HEK293 (cell line): ENCODE data around the gene BCOR.

Experiments used
- CTCF ChIA-PET: fragments of 350-600 bp; formaldehyde crosslinking; extraction: SDS; loops from one replicate; lab custom pipeline; 2021; ENCODE audit warnings: antibody characterized with exemption; lab: Yijun Ruan, JAX
- POLR2A ChIA-PET: fragments of 300-600 bp; formaldehyde crosslinking; extraction: SDS; loops from one replicate; lab custom pipeline; 2020; ENCODE audit warnings: antibody characterized with exemption, inconsistent platforms; lab: Yijun Ruan, JAX
- H3K27ac ChIP-seq: fragments of 200-500 bp; sonication (Bioruptor generic); 2 replicates; pipeline ENCODE4 v1.5.1; 2014; ENCODE audit warnings: low read depth, low read length, control low read depth, inconsistent platforms; ENCODE audit errors: extremely low read depth
- H3K36me3 ChIP-seq, 2 experiments: fragments of 200-500 bp in 1 of 2; sonication (Bioruptor generic) in 1 of 2; 1 replicate in 1 of 2; 2 replicates in 1 of 2; pipeline ENCODE4 v1.5.1; 2014 to 2017; ENCODE audit warnings: inconsistent platforms in 2 of 2, low read length in 2 of 2; ENCODE audit not compliant: control insufficient read depth in 2 of 2, insufficient read depth in 1 of 2
- H3K4me1 ChIP-seq: fragments of 200-500 bp; sonication (Bioruptor generic); 2 replicates; pipeline ENCODE4 v1.5.1; 2014; ENCODE audit warnings: mild to moderate bottlenecking, low read length, inconsistent platforms; ENCODE audit not compliant: control insufficient read depth, insufficient read depth
- H3K4me3 ChIP-seq: 2 replicates; pipeline ENCODE4 v1.5.1; 2011; ENCODE audit warnings: low read depth, mild to moderate bottlenecking, control low read depth, low read length, moderate library complexity
- H3K9me3 ChIP-seq: fragments of 200-500 bp; sonication (Bioruptor generic); 2 replicates; pipeline ENCODE4 v1.5.1; 2014; ENCODE audit warnings: low read depth, low read length, inconsistent platforms; ENCODE audit not compliant: control insufficient read depth, insufficient read depth
- BCL11A ChIP-seq: fragments of 450-650 bp; formaldehyde crosslinking; IDR thresholded peaks from 2 replicates; pipeline ENCODE4 v1.5.1; 2016; ENCODE audit warnings: low read depth, missing biosample characterization, missing genetic modification characterization
- EGR2 ChIP-seq: fragments of 450-650 bp; formaldehyde crosslinking; IDR thresholded peaks from 2 replicates; pipeline ENCODE4 v1.5.1; 2016; ENCODE audit warnings: low read depth, missing biosample characterization, missing genetic modification characterization
- GLIS2 ChIP-seq: fragments of 450-650 bp; formaldehyde crosslinking; IDR thresholded peaks from 2 replicates; pipeline ENCODE4 v1.5.1; 2016; ENCODE audit warnings: missing biosample characterization, missing genetic modification characterization
- KLF1 ChIP-seq: fragments of 450-650 bp; formaldehyde crosslinking; IDR thresholded peaks from 2 replicates; pipeline ENCODE4 v1.5.1; 2016; ENCODE audit warnings: missing biosample characterization, missing genetic modification characterization
- KLF17 ChIP-seq: fragments of 450-650 bp; formaldehyde crosslinking; IDR thresholded peaks from 2 replicates; pipeline ENCODE4 v1.5.1; 2016; ENCODE audit warnings: missing biosample characterization, missing genetic modification characterization
- KLF8 ChIP-seq: fragments of 450-650 bp; formaldehyde crosslinking; IDR thresholded peaks from 2 replicates; pipeline ENCODE4 v1.5.1; 2016; ENCODE audit warnings: missing biosample characterization, missing genetic modification characterization
- KLF9 ChIP-seq: fragments of 450-650 bp; formaldehyde crosslinking; IDR thresholded peaks from 2 replicates; pipeline ENCODE4 v1.5.1; 2016; ENCODE audit warnings: missing biosample characterization, missing genetic modification characterization, low read depth
- PRDM10 ChIP-seq: fragments of 450-650 bp; formaldehyde crosslinking; IDR thresholded peaks from 2 replicates; pipeline ENCODE4 v1.5.1; 2016; ENCODE audit warnings: missing biosample characterization, missing genetic modification characterization
- SP2 ChIP-seq: fragments of 450-650 bp; formaldehyde crosslinking; IDR thresholded peaks from 2 replicates; pipeline ENCODE4 v1.5.1; 2016; ENCODE audit warnings: missing biosample characterization, missing genetic modification characterization
- ZBTB8A ChIP-seq: fragments of 450-650 bp; formaldehyde crosslinking; IDR thresholded peaks from 2 replicates; pipeline ENCODE4 v1.5.1; 2016; ENCODE audit warnings: missing biosample characterization, missing genetic modification characterization
- ZFHX2 ChIP-seq: fragments of 450-650 bp; formaldehyde crosslinking; conservative IDR thresholded peaks from 2 replicates; pipeline ENCODE4 v1.5.1; 2016; ENCODE audit warnings: missing biosample characterization, missing genetic modification characterization
- ZNF146 ChIP-seq: fragments of 450-650 bp; formaldehyde crosslinking; IDR thresholded peaks from 2 replicates; pipeline ENCODE4 v1.5.1; 2016; ENCODE audit warnings: missing biosample characterization, missing genetic modification characterization
- ZNF341 ChIP-seq: fragments of 450-650 bp; formaldehyde crosslinking; IDR thresholded peaks from 2 replicates; pipeline ENCODE4; 2016; ENCODE audit warnings: low read depth, missing biosample characterization, missing genetic modification characterization
- ZNF366 ChIP-seq: fragments of 450-650 bp; formaldehyde crosslinking; conservative IDR thresholded peaks from 2 replicates; pipeline ENCODE4 v1.5.1; 2016; ENCODE audit warnings: missing biosample characterization, missing genetic modification characterization
- ZNF398 ChIP-seq: fragments of 450-650 bp; formaldehyde crosslinking; IDR thresholded peaks from 2 replicates; pipeline ENCODE4 v1.5.1; 2017; ENCODE audit warnings: missing biosample characterization, missing genetic modification characterization
- ZNF549 ChIP-seq: fragments of 450-650 bp; IDR thresholded peaks from 2 replicates; pipeline ENCODE4 v1.5.1; 2018; ENCODE audit warnings: missing biosample characterization, missing genetic modification characterization, mild to moderate bottlenecking, inconsistent platforms, moderate library complexity
- ZNF792 ChIP-seq: fragments of 450-650 bp; formaldehyde crosslinking; IDR thresholded peaks from 2 replicates; pipeline ENCODE4 v1.5.1; 2016; ENCODE audit warnings: missing biosample characterization, missing genetic modification characterization
- ZSCAN23 ChIP-seq: fragments of 450-650 bp; formaldehyde crosslinking; IDR thresholded peaks from 2 replicates; pipeline ENCODE4 v1.5.1; 2016; ENCODE audit warnings: missing biosample characterization, missing genetic modification characterization
- TF ChIP-seq, protein P1 (sequence below): fragments of 450-650 bp; formaldehyde crosslinking; IDR thresholded peaks from 2 replicates; pipeline ENCODE4 v1.5.1; 2016; ENCODE audit warnings: missing biosample characterization, missing genetic modification characterization
- TF ChIP-seq, protein P2 (sequence below): fragments of 450-650 bp; formaldehyde crosslinking; IDR thresholded peaks from 2 replicates; pipeline ENCODE4 v1.5.1; 2016; ENCODE audit warnings: missing biosample characterization, missing genetic modification characterization
- TF ChIP-seq, protein P3 (sequence below): fragments of 450-650 bp; formaldehyde crosslinking; optimal IDR thresholded peaks from 2 replicates; pipeline ENCODE3; 2016; ENCODE audit warnings: missing biosample characterization, mild to moderate bottlenecking, missing genetic modification characterization

The BCOR gene

DNA sequence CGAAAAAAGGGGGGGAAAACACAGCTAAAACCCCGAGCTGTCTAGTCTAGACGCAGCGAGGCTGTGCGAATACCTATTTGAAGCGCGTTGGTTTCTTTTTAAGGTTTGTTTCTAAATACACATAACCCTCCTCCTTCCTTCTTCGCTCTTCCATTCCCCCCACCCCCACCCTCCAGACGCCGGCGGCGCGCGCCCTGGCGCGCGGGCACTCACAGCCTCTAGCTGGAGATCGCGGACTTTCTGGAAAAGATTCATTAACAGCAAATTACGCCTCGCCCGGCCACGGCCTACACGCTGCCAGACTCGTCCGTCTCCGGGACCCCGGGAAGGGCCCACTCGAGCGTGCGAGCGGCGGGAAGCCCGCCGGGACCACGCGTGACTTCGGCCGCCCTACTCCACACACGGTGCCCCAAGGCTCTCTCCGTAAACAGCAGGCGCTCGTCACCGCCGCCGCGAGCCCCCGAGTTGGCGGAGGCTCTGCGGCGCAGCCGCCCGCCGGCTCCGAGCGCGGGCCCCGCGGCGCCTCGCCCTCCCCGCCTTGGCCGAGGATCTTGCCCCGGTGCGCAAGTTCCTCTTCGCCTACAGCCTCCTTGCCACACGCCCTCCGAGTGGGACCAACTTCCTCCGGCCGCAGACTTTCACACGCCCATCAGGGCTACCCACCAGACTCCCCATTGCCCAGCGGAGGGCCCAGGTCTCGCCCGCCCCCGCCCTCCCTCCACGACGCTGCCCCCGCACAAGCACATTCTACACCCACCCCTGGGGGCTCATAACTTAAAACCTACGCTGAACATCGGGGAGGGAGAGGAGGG lies 2.0 kb downstream of the BCOR start:
- POLR2A ChIA-PET = interaction anchor here (0.6 to 4.9 kb wide), 7 partner anchors 12 to 577 kb away, joined by 3 to 50 read pairs (median 3); no protein-coding TSS in a partner anchor
- H3K4me1 ChIP-seq = peaks cover 25% of the 10 kb centered on the region
- peak overlapping the region; percentile 99 for H3K27ac ChIP-seq
- CTCF ChIA-PET = no interaction called here
- H3K9me3 ChIP-seq = no peaks in the 10 kb centered on the region
- peaks cover 0 to 3% of the 10 kb centered on the region in 2 experiments; a peak in 1 of 3 replicates for H3K36me3 ChIP-seq
- TF ChIP-seq, protein P1, sequence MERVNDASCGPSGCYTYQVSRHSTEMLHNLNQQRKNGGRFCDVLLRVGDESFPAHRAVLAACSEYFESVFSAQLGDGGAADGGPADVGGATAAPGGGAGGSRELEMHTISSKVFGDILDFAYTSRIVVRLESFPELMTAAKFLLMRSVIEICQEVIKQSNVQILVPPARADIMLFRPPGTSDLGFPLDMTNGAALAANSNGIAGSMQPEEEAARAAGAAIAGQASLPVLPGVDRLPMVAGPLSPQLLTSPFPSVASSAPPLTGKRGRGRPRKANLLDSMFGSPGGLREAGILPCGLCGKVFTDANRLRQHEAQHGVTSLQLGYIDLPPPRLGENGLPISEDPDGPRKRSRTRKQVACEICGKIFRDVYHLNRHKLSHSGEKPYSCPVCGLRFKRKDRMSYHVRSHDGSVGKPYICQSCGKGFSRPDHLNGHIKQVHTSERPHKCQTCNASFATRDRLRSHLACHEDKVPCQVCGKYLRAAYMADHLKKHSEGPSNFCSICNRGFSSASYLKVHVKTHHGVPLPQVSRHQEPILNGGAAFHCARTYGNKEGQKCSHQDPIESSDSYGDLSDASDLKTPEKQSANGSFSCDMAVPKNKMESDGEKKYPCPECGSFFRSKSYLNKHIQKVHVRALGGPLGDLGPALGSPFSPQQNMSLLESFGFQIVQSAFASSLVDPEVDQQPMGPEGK (tag by site-specific recombination) = peak; percentile 34; the same call in 1 of the 2 replicates
- TF ChIP-seq, protein P2, sequence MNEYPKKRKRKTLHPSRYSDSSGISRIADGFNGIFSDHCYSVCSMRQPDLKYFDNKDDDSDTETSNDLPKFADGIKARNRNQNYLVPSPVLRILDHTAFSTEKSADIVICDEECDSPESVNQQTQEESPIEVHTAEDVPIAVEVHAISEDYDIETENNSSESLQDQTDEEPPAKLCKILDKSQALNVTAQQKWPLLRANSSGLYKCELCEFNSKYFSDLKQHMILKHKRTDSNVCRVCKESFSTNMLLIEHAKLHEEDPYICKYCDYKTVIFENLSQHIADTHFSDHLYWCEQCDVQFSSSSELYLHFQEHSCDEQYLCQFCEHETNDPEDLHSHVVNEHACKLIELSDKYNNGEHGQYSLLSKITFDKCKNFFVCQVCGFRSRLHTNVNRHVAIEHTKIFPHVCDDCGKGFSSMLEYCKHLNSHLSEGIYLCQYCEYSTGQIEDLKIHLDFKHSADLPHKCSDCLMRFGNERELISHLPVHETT (tag by site-specific recombination) = no peak
- TF ChIP-seq PRDM10 (tag by site-specific recombination) (no peak), EGR2 (tag by site-specific recombination) (peak; percentile 91), KLF17 (peak; percentile 59; the same call in 1 of the 2 replicates), GLIS2 (tag by site-specific recombination) (peak; percentile 40; the same call in 1 of the 2 replicates), KLF1 (tag by site-specific recombination) (peak; percentile 31; the same call in 1 of the 2 replicates), ZSCAN23 (tag by site-specific recombination) (no peak), ZBTB8A (tag by site-specific recombination) (peak; percentile 90), BCL11A (tag by site-specific recombination) (no peak), ZNF366 (tag by site-specific recombination) (no peak), KLF8 (tag by site-specific recombination) (0 out of 2 replicates have a peak, but pooled peaks have one; percentile 34), KLF9 (tag by site-specific recombination) (peak; percentile 25; the same call in 1 of the 2 replicates), SP2 (tag by site-specific recombination) (peak; percentile 83), ZNF792 (tag by site-specific recombination) (peak; percentile 72; the same call in 1 of the 2 replicates), ZNF398 (tag by site-specific recombination) (peak; percentile 76), ZFHX2 (tag by site-specific recombination) (peak; percentile 96), ZNF146 (tag by site-specific recombination) (no peak), ZNF341 (peak; percentile 90), ZNF549 (tag by site-specific recombination) (no peak)
- TF ChIP-seq, protein P3, sequence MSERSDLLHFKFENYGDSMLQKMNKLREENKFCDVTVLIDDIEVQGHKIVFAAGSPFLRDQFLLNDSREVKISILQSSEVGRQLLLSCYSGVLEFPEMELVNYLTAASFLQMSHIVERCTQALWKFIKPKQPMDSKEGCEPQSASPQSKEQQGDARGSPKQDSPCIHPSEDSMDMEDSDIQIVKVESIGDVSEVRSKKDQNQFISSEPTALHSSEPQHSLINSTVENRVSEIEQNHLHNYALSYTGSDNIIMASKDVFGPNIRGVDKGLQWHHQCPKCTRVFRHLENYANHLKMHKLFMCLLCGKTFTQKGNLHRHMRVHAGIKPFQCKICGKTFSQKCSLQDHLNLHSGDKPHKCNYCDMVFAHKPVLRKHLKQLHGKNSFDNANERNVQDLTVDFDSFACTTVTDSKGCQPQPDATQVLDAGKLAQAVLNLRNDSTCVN (tag by site-specific recombination) = peak; percentile 57
- TF ChIP-seq, all 188 proteins: peak for 14
- H3K4me3 ChIP-seq = peak overlapping the region; percentile 85
